ENCODE measurements around the gene SPAG16. TPM values are rescaled to one million over a fixed set of nuclear protein-coding genes. Genes with fewer than 3 reads are reported as not detected.

The SPAG16 gene
- total and polyA plus RNA-seq, 2 donors (not counting 1 experiment from before 2014, with no cell fraction given), result 3.4 to 8.6 TPM

GRCh38 chr2:213766465-213766901, 482.2 kb downstream of the SPAG16 start:
- no peak overlapping the region for H3K4me3 ChIP-seq (ENCODE audit: control extremely low read depth in 1 of 5, extremely low read depth in 1 of 5, insufficient read depth in 1 of 5, low read depth in 2 of 5, low read length in 4 of 5)
- H2AFZ ChIP-seq (ENCODE audit: insufficient read depth, low read depth, low read length, poor library complexity, severe bottlenecking), result peak overlapping the region; percentile 25

GRCh38 chr2:213787869-213788268, 503.6 kb downstream of the SPAG16 start:
- no peaks in the 10 kb centered on the region for H3K4me1 Mint-ChIP-seq
- H3K9me3 Mint-ChIP-seq (ENCODE audit: insufficient read depth), result no peaks in the 10 kb centered on the region
- ATAC-seq (ENCODE audit: low read depth) (no peak), DNase-seq (no peak)
- Histone ChIP-seq H2AFZ (ENCODE audit: insufficient read depth, low read depth, low read length, poor library complexity, severe bottlenecking) (no peak overlapping the region), H3K27me3 (replicated peaks in 1 of 4; ENCODE audit: control extremely low read depth in 1 of 4, control insufficient read depth in 3 of 4, insufficient read depth in 4 of 4, low read length in 3 of 4) (no peaks in the 10 kb centered on the region), H3K4me3 (ENCODE audit: control extremely low read depth in 1 of 5, extremely low read depth in 1 of 5, insufficient read depth in 1 of 5, low read depth in 2 of 5, low read length in 4 of 5) (no peak overlapping the region), H3K79me2 (ENCODE audit: control insufficient read depth, insufficient read depth, low read length) (no peaks in the 10 kb centered on the region), H3K27ac (ENCODE audit: low read length in 2 of 2) (no peak overlapping the region), H3K36me3 (replicated peaks in 1 of 2; ENCODE audit: control extremely low read depth in 1 of 2, control insufficient read depth in 1 of 2, extremely low read depth in 1 of 2, insufficient read depth in 2 of 2, low read length in 1 of 2) (no peaks in the 10 kb centered on the region), H3K9me3 (ENCODE audit: control extremely low read depth in 1 of 3, control insufficient read depth in 2 of 3, insufficient read depth in 1 of 3, low read length in 2 of 3) (no peaks in the 10 kb centered on the region), H3K4me1 (ENCODE audit: control insufficient read depth in 2 of 2, insufficient read depth in 2 of 2, low read length in 2 of 2) (no peaks in the 10 kb centered on the region), H3K9ac (ENCODE audit: low read length) (no peak overlapping the region), H3K4me2 (replicated peaks; ENCODE audit: low read depth, low read length, poor library complexity, severe bottlenecking) (no peak overlapping the region), H4K20me1 (ENCODE audit: control insufficient read depth, insufficient read depth, low read length, poor library complexity, severe bottlenecking) (no peaks in the 10 kb centered on the region)
- intact Hi-C loops (cut with micrococcal nuclease), result no loop called here
- ChIA-PET POLR2A (no interaction called here), CTCF (no interaction called here)
- TF ChIP-seq EZH2 (IDR thresholded peaks at IDR 0.05; ENCODE audit: borderline replicate concordance, insufficient read depth, low read depth, low read length, poor library complexity, severe bottlenecking), result no peak
- no peak for TF ChIP-seq CTCF (IDR thresholded peaks at IDR 0.05)
- WGBS (ENCODE audit: insufficient coverage), result no CpG with 5 or more reads among the region's 2 CpGs
- no peak overlapping the region for H3K27ac Mint-ChIP-seq
- H3K27me3 Mint-ChIP-seq, result no peaks in the 10 kb centered on the region
- H3K4me3 Mint-ChIP-seq, result no peak overlapping the region

More at GRCh38 chr2:213766465-213766901, 482.2 kb downstream of the SPAG16 start:
- Histone ChIP-seq H3K9ac (ENCODE audit: low read length) (no peak overlapping the region), H3K79me2 (ENCODE audit: control insufficient read depth, insufficient read depth, low read length) (no peaks in the 10 kb centered on the region), H3K4me2 (replicated peaks; ENCODE audit: low read depth, low read length, poor library complexity, severe bottlenecking) (no peak overlapping the region), H3K27ac (ENCODE audit: low read length in 2 of 2) (no peak overlapping the region), H4K20me1 (ENCODE audit: control insufficient read depth, insufficient read depth, low read length, poor library complexity, severe bottlenecking) (no peaks in the 10 kb centered on the region), H3K36me3 (replicated peaks in 1 of 2; ENCODE audit: control extremely low read depth in 1 of 2, control insufficient read depth in 1 of 2, extremely low read depth in 1 of 2, insufficient read depth in 2 of 2, low read length in 1 of 2) (no peaks in the 10 kb centered on the region), H3K9me3 (ENCODE audit: control extremely low read depth in 1 of 3, control insufficient read depth in 2 of 3, insufficient read depth in 1 of 3, low read length in 2 of 3) (no peaks in the 10 kb centered on the region), H3K4me1 (ENCODE audit: control insufficient read depth in 2 of 2, insufficient read depth in 2 of 2, low read length in 2 of 2) (no peaks in the 10 kb centered on the region), H3K27me3 (replicated peaks in 1 of 4; ENCODE audit: control extremely low read depth in 1 of 4, control insufficient read depth in 3 of 4, insufficient read depth in 4 of 4, low read length in 3 of 4) (no peaks in the 10 kb centered on the region)
- CTCF ChIA-PET, result no interaction called here
- no peak for ATAC-seq (ENCODE audit: low read depth)
- 49% methylated on average over 2 of the region's 3 CpGs for WGBS (ENCODE audit: insufficient coverage)
- intact Hi-C loops (cut with micrococcal nuclease), result no loop called here
- peak overlapping the region; percentile 42 for H3K27ac Mint-ChIP-seq
- peak; percentile 3 for DNase-seq
- no peaks in the 10 kb centered on the region for H3K27me3 Mint-ChIP-seq
- H3K4me1 Mint-ChIP-seq, result peaks cover 5% of the 10 kb centered on the region
- TF ChIP-seq EZH2 (IDR thresholded peaks at IDR 0.05; ENCODE audit: borderline replicate concordance, insufficient read depth, low read depth, low read length, poor library complexity, severe bottlenecking) (no peak), CTCF (IDR thresholded peaks at IDR 0.05) (no peak)
- peak overlapping the region; percentile 23 for H3K4me3 Mint-ChIP-seq
- POLR2A ChIA-PET, result no interaction called here
- no peaks in the 10 kb centered on the region for H3K9me3 Mint-ChIP-seq (ENCODE audit: insufficient read depth)

Measured in B cell (primary cell).